ENCODE data around the gene RAB18.
"Not testable (repeated sequence)": the region's sequence is repeated elsewhere in the genome, so short reads cannot be mapped to it uniquely, and the experiment has no call there.

The RAB18 gene

GRCh38 chr10:27504007-27504807 lies at the start of gene RAB18:
RAB18 (plus strand) TSS chr10:27504304; CDS start chr10:27504370, 66 bp downstream.
- DNase-seq = peak; percentile 99

DNA sequence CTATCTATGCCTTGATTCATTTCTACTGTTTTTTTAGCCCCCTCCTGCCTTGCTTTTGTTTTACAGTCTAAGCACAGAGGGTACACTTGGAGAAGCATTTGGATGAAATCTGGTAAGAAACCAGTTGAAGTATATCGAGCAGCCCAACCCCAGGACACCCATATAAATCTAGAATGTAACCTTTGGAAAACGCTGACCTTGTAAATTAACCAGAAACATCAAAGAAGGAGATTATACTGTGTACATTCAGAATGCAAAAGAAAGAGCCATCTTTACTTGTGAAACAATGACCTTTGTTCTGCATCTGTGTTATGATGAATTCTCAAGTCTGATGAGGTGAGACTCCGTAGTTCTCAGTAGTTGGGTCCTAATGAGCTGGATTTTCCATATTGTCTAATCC lies 49.3 kb upstream of the RAB18 start:
- no peak for DNase-seq

- DNase-seq = no peak
Measured at GRCh38 chr10:27457261-27457945, 46.7 kb upstream of the RAB18 start.

- DNase-seq = no peak
Measured at GRCh38 chr10:27457966-27458365, 46.1 kb upstream of the RAB18 start.

GRCh38 chr10:27461312-27461711 lies 42.8 kb upstream of the RAB18 start:
- DNase-seq = no peak

DNA sequence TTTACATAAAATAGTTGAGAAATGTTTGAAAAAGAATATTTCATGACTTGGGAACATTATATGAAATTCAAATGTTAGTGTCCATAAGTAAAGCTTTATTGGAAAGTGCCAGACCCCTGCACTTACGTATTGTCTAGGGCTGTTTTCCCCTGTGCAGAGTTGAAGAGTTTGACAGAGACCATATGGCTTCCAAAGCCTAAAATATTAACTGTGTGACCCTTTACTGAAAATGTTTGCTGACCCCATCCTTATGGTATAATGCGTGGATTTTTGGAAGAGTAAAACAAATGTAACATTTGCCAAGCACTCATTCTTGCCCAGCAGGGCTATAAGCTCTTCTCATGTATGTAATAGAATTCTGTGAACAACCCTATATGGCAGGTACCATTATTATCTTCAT lies 40.1 kb upstream of the RAB18 start:
- no peak for DNase-seq

- DNase-seq = peak; percentile 36
Measured at GRCh38 chr10:27464993-27465392, 39.1 kb upstream of the RAB18 start.

GRCh38 chr10:27465596-27465995 lies 38.5 kb upstream of the RAB18 start:
- DNase-seq = not testable (repeated sequence)

- no peak for DNase-seq
Measured at GRCh38 chr10:27470885-27471284, 33.2 kb upstream of the RAB18 start.

- no peak for DNase-seq
Measured at GRCh38 chr10:27474741-27475140, 29.4 kb upstream of the RAB18 start.

DNA sequence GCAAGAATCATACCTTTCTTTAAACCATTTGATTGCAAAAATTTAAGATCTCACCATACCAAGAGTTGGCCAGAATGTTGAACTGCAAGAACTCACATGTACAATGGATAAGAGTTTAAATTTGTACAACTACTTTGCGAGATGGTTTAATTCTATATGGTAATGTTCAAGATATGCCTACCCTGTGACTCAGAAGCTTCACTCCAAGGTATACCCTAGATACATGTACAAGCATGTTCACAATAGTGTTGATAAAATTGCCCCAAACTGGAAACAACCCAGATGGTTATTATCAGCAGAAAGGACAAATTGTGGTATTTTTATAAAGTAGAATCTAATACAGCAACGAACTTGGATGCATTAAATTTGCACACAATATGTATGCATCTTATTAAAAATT lies 25.1 kb upstream of the RAB18 start:
- no peak for DNase-seq

DNA sequence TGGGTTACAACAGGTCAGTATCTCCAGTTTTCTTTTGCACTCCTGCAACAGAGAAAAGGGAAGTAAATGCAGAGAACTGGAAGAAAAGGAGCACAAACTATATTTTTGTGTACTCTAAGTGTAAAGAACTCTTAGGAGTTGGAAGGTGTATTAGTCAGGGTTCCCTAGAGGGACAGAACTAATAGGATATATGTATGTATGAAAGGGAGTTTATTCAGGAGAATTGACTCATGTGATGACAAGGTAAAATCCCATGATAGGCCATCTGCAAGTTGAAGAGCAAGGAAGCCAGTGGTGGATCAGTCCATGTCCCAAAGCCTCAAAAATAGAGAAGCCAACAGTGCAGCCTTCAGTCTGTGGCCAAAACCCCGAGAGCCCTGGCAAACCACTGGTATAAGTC lies 22.6 kb upstream of the RAB18 start:
- DNase-seq = no peak

- no peak for DNase-seq
Measured at GRCh38 chr10:27482984-27483956, 20.8 kb upstream of the RAB18 start.

GRCh38 chr10:27485368-27485767 lies 18.7 kb upstream of the RAB18 start:
- DNase-seq = no peak

DNA sequence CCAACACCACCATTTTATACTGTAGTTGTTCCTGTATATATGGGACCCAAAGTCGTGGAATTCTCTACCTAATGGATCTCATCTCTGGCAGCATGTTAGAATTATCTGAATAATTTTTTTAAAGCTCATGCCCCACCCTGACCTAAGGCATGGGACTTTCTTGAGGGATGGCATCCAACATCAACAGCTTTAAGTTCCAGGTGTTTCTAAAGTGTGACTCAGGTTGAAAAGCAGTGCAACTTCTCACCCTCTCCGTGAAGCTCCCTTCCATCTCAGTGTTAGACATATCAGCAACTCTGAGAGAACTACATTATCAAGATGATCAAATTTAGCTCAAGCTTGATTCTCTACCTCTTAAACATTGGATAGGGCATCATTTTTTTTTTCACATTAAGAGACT lies 18.1 kb upstream of the RAB18 start:
- DNase-seq = no peak

- DNase-seq = no peak
Measured at GRCh38 chr10:27490807-27491206, 13.3 kb upstream of the RAB18 start.

- DNase-seq = no peak
Measured at GRCh38 chr10:27494116-27494805, 9.8 kb upstream of the RAB18 start.

DNA sequence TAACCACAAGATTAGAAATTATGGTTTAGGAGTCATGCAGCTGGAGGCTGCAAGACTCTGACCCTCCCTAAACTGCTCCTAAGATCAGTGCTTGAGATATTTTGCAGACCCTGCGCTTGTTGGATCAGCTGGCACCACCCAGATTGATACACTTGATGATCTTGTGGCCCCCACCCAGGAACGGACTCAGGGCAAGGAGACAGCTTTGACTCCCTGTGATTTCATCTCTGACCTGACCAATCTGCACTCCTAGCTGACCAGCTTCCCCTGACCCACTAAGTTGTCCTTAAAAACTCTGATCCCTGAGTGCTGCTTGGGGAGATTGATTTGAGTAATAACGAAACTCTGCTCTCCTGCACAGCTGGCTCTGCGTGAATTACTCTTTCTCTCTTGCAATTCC lies 8.0 kb upstream of the RAB18 start:
- no peak for DNase-seq

GRCh38 chr10:27500096-27500495 lies 4.0 kb upstream of the RAB18 start:
- no peak for DNase-seq

DNA sequence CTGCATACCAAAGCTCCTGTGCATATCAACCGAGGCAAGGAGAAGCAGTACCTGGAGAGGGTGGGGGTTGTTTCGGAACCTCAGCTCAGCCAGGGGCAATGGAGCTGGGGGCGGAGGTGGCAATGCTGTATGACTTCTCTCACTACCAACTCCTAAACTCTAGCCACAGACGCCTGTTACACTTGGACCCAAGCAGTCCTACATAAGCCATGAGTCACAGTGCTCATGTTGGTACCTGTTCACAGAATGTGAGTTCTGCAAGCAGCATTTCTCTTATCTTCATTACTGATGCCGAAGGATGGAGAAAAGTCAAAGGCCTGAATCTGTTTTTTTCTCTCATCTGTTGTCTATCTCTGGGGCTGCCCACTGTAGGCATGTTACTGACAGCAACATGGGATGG lies 3.2 kb upstream of the RAB18 start:
- no peak for DNase-seq

- DNase-seq = peak; percentile 8
Measured at GRCh38 chr10:27503498-27504006, 552 bp upstream of the RAB18 start.

DNA sequence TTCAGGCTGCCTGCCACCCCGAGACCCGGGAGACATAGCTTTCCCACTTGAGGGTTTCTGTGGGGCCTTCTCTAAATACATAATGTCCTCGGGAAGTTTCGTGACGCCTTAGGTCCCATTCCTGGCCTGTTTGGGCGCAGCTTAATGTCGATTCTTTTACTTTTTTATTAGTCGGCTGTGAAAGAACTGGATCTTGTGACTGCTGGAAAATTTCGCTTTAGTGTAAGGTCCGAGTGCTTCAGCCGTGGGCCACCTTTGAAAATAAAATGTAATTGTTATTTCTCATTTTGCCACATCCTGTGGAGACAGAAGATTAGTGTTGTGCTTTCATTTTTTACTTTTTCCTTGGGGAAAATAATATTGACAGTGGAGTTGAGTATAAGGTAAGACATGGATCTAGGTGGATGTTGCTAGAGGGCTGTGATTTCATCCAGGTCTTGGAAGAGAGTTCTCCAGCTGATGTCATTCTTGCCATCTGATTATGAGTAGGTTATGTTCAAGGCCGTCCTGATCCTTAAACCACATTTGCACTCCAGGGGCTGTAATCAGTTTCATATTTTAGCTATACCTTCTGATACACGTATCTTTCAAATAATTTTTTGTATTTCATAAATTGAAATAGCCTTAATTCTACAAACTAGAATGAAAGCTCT lies 830 bp downstream of the RAB18 start:
- DNase-seq = no peak

All from CD4-positive, alpha-beta T cell treated with Interleukin-12 subunit alpha and Interleukin-12 subunit beta, for 1 hour (primary cell).